ENCODE measurements around the gene DSCAML1.

Gene DSCAML1

GRCh38 chr11:117588166-117588810 is 208.7 kb downstream of the DSCAML1 start:
- TF ChIP-seq CTCF (conservative IDR thresholded peaks at IDR 0.05): no peak
- H3K27ac ChIP-seq: no peak overlapping the region

- H3K27ac ChIP-seq: no peak overlapping the region
- no peak for TF ChIP-seq CTCF (conservative IDR thresholded peaks at IDR 0.05)
These were observed 209.6 kb downstream of the DSCAML1 start for GRCh38 chr11:117587416-117587815.

DNA sequence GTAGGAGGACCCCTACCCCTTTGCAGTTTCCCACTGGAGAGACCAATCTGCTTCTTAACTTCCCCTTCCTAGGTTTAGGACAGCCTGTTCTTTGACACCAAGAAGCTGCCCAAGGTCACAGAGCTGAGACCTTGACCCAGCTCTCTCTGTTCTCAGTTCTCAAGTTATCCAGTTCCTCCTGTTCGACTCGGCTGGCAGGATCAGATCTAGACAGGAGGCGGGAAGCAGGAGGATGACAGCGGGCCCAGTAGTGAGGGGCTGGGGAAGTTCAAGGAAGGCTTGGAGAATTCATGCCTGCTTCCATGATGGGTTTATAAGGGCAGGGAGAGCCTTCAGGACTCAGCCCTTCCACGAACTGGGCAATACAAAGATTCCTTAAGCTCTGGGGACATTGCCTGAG is 210.6 kb downstream of the DSCAML1 start:
- H3K27ac ChIP-seq: no peak overlapping the region

GRCh38 chr11:117585631-117586030 is 211.4 kb downstream of the DSCAML1 start:
- TF ChIP-seq CTCF (conservative IDR thresholded peaks at IDR 0.05): no peak
- H3K27ac ChIP-seq: no peak overlapping the region

More for the DNA sequence above, 210.6 kb downstream of the DSCAML1 start:
- no peak for TF ChIP-seq CTCF (conservative IDR thresholded peaks at IDR 0.05)

DNA sequence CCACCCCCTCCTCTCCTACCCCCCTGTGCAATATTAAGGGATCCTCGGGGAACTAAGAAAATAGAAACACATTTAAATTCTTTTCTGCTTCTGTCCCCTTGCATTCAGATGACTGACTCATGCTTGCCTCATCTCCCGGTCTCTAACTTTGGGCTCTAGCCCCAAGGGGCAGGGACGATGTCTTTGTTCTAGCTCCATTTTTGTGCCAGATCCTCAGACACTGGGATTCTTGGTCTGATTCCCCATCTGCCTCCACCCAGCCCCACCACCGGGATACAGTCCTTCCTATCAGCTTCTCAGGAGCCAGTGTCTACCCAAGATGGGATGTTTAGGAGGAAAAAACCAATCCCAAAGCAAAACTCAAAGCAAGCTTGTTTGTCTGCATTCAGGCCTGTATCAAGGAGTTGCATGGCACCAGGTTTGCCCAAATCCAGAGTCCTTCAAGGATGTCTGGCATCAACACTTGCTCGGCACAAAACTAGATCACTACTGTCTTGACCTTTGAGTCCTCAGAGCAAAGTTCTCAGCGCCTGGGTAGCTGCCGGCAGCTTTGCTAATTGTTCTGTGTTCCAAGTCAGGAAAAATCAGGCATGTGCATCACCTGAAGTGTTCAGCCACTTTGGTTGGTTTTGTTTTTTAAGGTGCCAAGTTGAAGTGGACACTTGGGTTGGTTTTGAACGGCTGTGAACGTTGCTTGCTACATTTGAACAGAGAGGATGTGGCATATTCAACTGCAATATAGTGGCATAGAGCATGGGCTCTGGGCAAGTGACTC is 212.8 kb downstream of the DSCAML1 start:
- no peak for TF ChIP-seq CTCF (conservative IDR thresholded peaks at IDR 0.05)
- no peak overlapping the region for H3K27ac ChIP-seq

GRCh38 chr11:117583063-117583801 is 213.8 kb downstream of the DSCAML1 start:
- H3K27ac ChIP-seq: no peak overlapping the region
- no peak for TF ChIP-seq CTCF (conservative IDR thresholded peaks at IDR 0.05)

GRCh38 chr11:117582433-117582832 is 214.6 kb downstream of the DSCAML1 start:
- H3K27ac ChIP-seq: no peak overlapping the region
- TF ChIP-seq CTCF (conservative IDR thresholded peaks at IDR 0.05): no peak

Measured in VCaP (cell line).